ENCODE measurements around the gene THSD7A. TPM values are rescaled to one million over a fixed set of nuclear protein-coding genes. Genes with fewer than 3 reads are reported as not detected.

The THSD7A gene
- total and polyA plus RNA-seq, 2 of the 8 experiments (the other 6 are each of a cell fraction or from before 2014, with no cell fraction given), result 0.44 to 1.2 TPM

DNA sequence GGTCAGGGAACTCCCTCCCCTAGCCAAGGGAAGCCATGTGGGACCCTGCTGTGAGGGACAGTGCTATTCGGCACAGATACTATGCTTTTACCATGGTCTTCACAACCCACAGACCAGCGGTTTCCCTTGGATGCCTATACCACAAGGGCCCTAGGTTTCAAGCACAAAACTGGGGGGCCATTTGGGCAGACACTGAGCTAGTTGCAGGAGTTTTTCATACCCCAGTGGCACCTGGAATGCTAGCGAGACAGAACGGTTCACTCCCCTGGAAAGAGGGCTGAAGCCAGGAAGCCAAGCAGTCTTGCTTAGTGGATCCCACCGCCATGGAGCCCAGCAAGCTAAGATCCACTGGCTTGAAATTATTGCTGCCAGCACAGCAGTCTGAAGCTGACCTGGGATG is 156.8 kb downstream of the THSD7A start:
- Histone ChIP-seq H3K23ac (ENCODE audit: insufficient read length) (no peak overlapping the region), H2BK12ac (ENCODE audit: low read depth, low read length) (no peak overlapping the region), H2BK20ac (ENCODE audit: low read length) (no peak overlapping the region), H4K5ac (ENCODE audit: insufficient read length, low read depth, low read length) (no peak overlapping the region), H3K4me1 (replicated peaks in 1 of 4; ENCODE audit: control insufficient read depth in 3 of 4, insufficient read depth in 4 of 4, low read length in 3 of 4) (no peaks in the 10 kb centered on the region), H3K9me3 (ENCODE audit: insufficient read depth in 2 of 2, low read depth in 1 of 2, low read length in 1 of 2) (no peaks in the 10 kb centered on the region), H4K91ac (replicated peaks; ENCODE audit: insufficient read length, low read length) (no peak overlapping the region), H3K14ac (ENCODE audit: insufficient read length) (no peak overlapping the region), H3K27ac (ENCODE audit: low read depth, low read length) (no peak overlapping the region), H4K8ac (ENCODE audit: extremely low read depth, insufficient read depth, low read length) (no peak overlapping the region), H2BK120ac (replicated peaks; ENCODE audit: low read depth, low read length) (no peak overlapping the region), H2BK15ac (ENCODE audit: low read length) (no peak overlapping the region), H3K56ac (replicated peaks; ENCODE audit: insufficient read length, low read depth, low read length) (no peak overlapping the region), H2AFZ (ENCODE audit: low read length) (no peak overlapping the region), H3K9ac (replicated peaks in 1 of 4; ENCODE audit: extremely low read depth in 1 of 4, low read depth in 3 of 4, low read length in 3 of 4) (no peak overlapping the region), H3K23me2 (ENCODE audit: low read depth, low read length) (no peaks in the 10 kb centered on the region), H3K4me2 (ENCODE audit: insufficient read depth in 1 of 2, low read depth in 2 of 2, low read length in 2 of 2) (no peak overlapping the region), H3K4me3 (ENCODE audit: extremely low read depth in 1 of 4, insufficient read depth in 2 of 4, low read depth in 3 of 4, low read length in 4 of 4) (no peak overlapping the region), H3K18ac (ENCODE audit: extremely low read depth, low read length) (no peak overlapping the region), H3K79me2 (ENCODE audit: control insufficient read depth in 1 of 2, insufficient read depth in 2 of 2, low read length in 2 of 2) (no peaks in the 10 kb centered on the region), H2BK5ac (ENCODE audit: low read depth, low read length) (no peak overlapping the region), H3K36me3 (ENCODE audit: control insufficient read depth in 2 of 4, insufficient read depth in 4 of 4, low read length in 3 of 4) (no peaks in the 10 kb centered on the region), H3K79me1 (ENCODE audit: low read depth, low read length) (no peaks in the 10 kb centered on the region), H2AK5ac (ENCODE audit: low read depth, low read length) (no peak overlapping the region), H4K20me1 (replicated peaks in 1 of 2; ENCODE audit: control insufficient read depth in 1 of 2, insufficient read depth in 2 of 2, low read length in 2 of 2) (no peaks in the 10 kb centered on the region), H3K27me3 (replicated peaks in 1 of 4; ENCODE audit: control insufficient read depth in 3 of 4, extremely low read depth in 1 of 4, insufficient read depth in 3 of 4, low read length in 3 of 4) (no peaks in the 10 kb centered on the region), H3K4ac (replicated peaks; ENCODE audit: insufficient read length, low read depth, low read length) (no peak overlapping the region)
- POLR2A ChIA-PET (ENCODE audit: partially characterized antibody), result no interaction called here
- TF ChIP-seq PHF8 (conservative IDR thresholded peaks at IDR 0.05; ENCODE audit: low read depth, low read length), result no peak
- no peak for TF ChIP-seq TCF12 (IDR thresholded peaks at IDR 0.05; ENCODE audit: low read depth, low read length)
- TF ChIP-seq POU5F1 (IDR thresholded peaks at IDR 0.05; ENCODE audit: low read depth, low read length), result no peak
- TF ChIP-seq CEBPB (IDR thresholded peaks at IDR 0.05; ENCODE audit: low read depth, low read length), result no peak
- no peak for TF ChIP-seq KDM4A (IDR thresholded peaks at IDR 0.05; ENCODE audit: low read depth, low read length, severe bottlenecking)
- TF ChIP-seq, protein P1, sequence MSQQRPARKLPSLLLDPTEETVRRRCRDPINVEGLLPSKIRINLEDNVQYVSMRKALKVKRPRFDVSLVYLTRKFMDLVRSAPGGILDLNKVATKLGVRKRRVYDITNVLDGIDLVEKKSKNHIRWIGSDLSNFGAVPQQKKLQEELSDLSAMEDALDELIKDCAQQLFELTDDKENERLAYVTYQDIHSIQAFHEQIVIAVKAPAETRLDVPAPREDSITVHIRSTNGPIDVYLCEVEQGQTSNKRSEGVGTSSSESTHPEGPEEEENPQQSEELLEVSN (IDR thresholded peaks at IDR 0.05), result no peak
- TF ChIP-seq MAFK (IDR thresholded peaks at IDR 0.05; ENCODE audit: low read depth, low read length), result no peak
- TF ChIP-seq BACH1 (IDR thresholded peaks at IDR 0.05; ENCODE audit: low read length), result no peak
- no peak for TF ChIP-seq NANOG (IDR thresholded peaks at IDR 0.05; ENCODE audit: insufficient read depth, low read depth, low read length, poor library complexity, severe bottlenecking)
- TF ChIP-seq RNF2 (IDR thresholded peaks at IDR 0.05; ENCODE audit: borderline replicate concordance, low read depth, low read length, missing control alignments, poor library complexity, severe bottlenecking), result no peak
- no peak for TF ChIP-seq TAF1 (IDR thresholded peaks at IDR 0.05; ENCODE audit: low read depth, low read length)
- no peak for TF ChIP-seq FOSL1 (IDR thresholded peaks at IDR 0.05; ENCODE audit: insufficient read depth, low read depth, low read length)
- TF ChIP-seq MAX (IDR thresholded peaks at IDR 0.05), result no peak
- TF ChIP-seq TBP (IDR thresholded peaks at IDR 0.05; ENCODE audit: low read depth, low read length), result no peak
- CTCF ChIA-PET (ENCODE audit: partially characterized antibody), result interaction anchor here (1.2 kb wide), 1 partner anchor 23 kb away, joined by 3 read pairs; no protein-coding TSS in a partner anchor
- WGBS, 2 experiments (ENCODE audit: extremely low coverage in 1 of 2, insufficient coverage in 1 of 2, insufficient read length in 1 of 2, insufficient replicate concordance in 2 of 2, low coverage in 1 of 2, low lambda C conversion rate in 2 of 2, missing lambda C conversion rate in 1 of 2), result 92% methylated on average over 5 of the region's 5 CpGs; no CpG with 5 or more reads in 1 of the 2 experiments
- no peak for DNase-seq (ENCODE audit: low read depth in 1 of 2, low spot score in 2 of 2)
- FAIRE-seq, result no peak

All from H1 (cell line).